GM21515 (cell line): ENCODE measurements around the gene METTL22.

ENCODE experiments used
- ATAC-seq: cut with Tn5 transposase; IDR thresholded peaks from one replicate; pipeline ENCODE4 v1.9.1; 2021; ENCODE audit not compliant: unreplicated experiment

The METTL22 gene

GRCh38 chr16:8621572-8622314 lies at the start of gene METTL22:
METTL22 (plus strand) TSS chr16:8621698; CDS start chr16:8625666, 3,968 bp downstream.
- peak; percentile 85 for ATAC-seq

GRCh38 chr16:8572063-8572918 lies 49.2 kb upstream of the METTL22 start:
- ATAC-seq, result no peak

GRCh38 chr16:8572919-8573724 lies 48.4 kb upstream of the METTL22 start:
- ATAC-seq, result no peak

- no peak for ATAC-seq
Measured at GRCh38 chr16:8575399-8575798, 46.1 kb upstream of the METTL22 start.

- no peak for ATAC-seq
Measured at GRCh38 chr16:8576141-8577004, 45.1 kb upstream of the METTL22 start.

GRCh38 chr16:8577678-8578304 lies 43.7 kb upstream of the METTL22 start:
- ATAC-seq, result no peak

GRCh38 chr16:8579559-8579958 lies 41.9 kb upstream of the METTL22 start:
- no peak for ATAC-seq

- peak; percentile 54 for ATAC-seq
Measured at GRCh38 chr16:8581831-8582580, 39.5 kb upstream of the METTL22 start.

- ATAC-seq, result no peak
Measured at GRCh38 chr16:8583199-8583598, 38.3 kb upstream of the METTL22 start.

- ATAC-seq, result no peak
Measured at GRCh38 chr16:8583732-8584131, 37.8 kb upstream of the METTL22 start.

GRCh38 chr16:8585041-8585440 lies 36.5 kb upstream of the METTL22 start:
- no peak for ATAC-seq

GRCh38 chr16:8585857-8586256 lies 35.6 kb upstream of the METTL22 start:
- no peak for ATAC-seq

GRCh38 chr16:8587065-8587464 lies 34.4 kb upstream of the METTL22 start:
- ATAC-seq, result no peak

- ATAC-seq, result no peak
Measured at GRCh38 chr16:8588682-8589056, 32.8 kb upstream of the METTL22 start.

GRCh38 chr16:8589057-8589899 lies 32.2 kb upstream of the METTL22 start:
- ATAC-seq, result no peak

GRCh38 chr16:8589900-8590688 lies 31.4 kb upstream of the METTL22 start, which contains the start of gene TMEM114:
TMEM114 (minus strand) TSS chr16:8590511; CDS start chr16:8589838, 673 bp downstream.
- ATAC-seq, result no peak

GRCh38 chr16:8590811-8591210 lies 30.7 kb upstream of the METTL22 start:
- ATAC-seq, result no peak
